Measurements from ENCODE around the gene FGF1.

The FGF1 gene

DNA sequence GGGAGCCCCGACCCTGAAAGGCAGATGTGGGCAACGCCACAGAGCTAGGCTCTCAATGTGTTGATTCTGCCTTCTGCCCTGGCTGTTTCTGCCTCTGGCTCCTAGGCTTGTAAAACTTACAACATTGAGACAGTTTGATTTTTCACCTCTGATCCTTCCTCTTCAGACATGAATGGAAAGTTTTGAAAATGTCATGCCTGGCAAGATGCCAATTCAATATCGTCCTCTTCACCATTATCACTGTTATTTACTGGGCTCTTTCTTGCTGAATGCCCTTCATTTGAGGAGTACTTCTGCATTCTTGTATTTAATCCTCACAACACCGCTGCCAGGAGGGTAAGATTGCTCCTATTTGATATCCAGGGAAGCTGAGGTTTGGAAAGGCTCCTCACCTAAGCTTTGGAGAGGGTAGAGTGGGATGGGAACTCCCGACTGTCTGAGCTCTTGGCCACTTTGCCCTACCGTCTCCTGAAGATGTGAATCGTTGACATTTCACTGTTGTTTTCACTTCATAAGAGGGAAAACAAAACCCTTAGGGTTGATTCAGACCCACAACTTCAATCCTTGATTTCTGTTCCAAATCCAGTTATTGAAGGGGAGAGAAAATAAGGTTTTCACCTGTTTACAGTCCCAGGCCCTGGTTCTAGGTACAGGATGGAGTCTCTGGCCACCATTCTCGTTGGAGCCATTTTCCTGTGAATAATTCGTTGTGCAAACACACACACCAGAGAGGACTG, 12.7 kb upstream of the FGF1 start (continued):
- TF ChIP-seq, protein P1, sequence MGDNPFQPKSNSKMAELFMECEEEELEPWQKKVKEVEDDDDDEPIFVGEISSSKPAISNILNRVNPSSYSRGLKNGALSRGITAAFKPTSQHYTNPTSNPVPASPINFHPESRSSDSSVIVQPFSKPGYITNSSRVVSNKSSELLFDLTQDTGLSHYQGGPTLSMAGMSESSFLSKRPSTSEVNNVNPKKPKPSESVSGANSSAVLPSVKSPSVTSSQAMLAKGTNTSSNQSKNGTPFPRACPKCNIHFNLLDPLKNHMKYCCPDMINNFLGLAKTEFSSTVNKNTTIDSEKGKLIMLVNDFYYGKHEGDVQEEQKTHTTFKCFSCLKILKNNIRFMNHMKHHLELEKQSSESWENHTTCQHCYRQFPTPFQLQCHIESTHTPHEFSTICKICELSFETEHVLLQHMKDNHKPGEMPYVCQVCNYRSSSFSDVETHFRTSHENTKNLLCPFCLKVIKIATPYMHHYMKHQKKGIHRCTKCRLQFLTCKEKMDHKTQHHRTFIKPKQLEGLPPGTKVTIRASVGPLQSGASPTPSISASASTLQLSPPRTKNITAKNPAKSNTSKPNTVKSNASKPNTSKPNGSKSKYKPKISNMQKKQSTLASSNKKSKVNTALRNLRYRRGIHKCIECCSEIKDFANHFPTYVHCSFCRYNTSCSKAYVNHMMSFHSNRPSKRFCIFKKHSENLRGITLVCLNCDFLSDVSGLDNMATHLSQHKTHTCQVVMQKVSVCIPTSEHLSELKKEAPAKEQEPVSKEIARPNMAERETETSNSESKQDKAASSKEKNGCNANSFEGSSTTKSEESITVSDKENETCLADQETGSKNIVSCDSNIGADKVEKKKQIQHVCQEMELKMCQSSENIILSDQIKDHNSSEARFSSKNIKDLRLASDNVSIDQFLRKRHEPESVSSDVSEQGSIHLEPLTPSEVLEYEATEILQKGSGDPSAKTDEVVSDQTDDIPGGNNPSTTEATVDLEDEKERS (tag by site-specific recombination; IDR thresholded peaks at IDR 0.05) = no peak
- TF ChIP-seq ZNF350 (tag by site-specific recombination; IDR thresholded peaks at IDR 0.05) = 0 out of 2 replicates have a peak, but pooled peaks have one; percentile 15
- no peak for TF ChIP-seq ZNF600 (tag by site-specific recombination; IDR thresholded peaks at IDR 0.05)
- no peak for TF ChIP-seq FEZF1 (tag by site-specific recombination; IDR thresholded peaks at IDR 0.05)
- TF ChIP-seq ZNF558 (tag by site-specific recombination; IDR thresholded peaks at IDR 0.05) = no peak
- no peak for TF ChIP-seq KLF7 (tag by site-specific recombination; IDR thresholded peaks at IDR 0.05; ENCODE audit: borderline replicate concordance)

DNA sequence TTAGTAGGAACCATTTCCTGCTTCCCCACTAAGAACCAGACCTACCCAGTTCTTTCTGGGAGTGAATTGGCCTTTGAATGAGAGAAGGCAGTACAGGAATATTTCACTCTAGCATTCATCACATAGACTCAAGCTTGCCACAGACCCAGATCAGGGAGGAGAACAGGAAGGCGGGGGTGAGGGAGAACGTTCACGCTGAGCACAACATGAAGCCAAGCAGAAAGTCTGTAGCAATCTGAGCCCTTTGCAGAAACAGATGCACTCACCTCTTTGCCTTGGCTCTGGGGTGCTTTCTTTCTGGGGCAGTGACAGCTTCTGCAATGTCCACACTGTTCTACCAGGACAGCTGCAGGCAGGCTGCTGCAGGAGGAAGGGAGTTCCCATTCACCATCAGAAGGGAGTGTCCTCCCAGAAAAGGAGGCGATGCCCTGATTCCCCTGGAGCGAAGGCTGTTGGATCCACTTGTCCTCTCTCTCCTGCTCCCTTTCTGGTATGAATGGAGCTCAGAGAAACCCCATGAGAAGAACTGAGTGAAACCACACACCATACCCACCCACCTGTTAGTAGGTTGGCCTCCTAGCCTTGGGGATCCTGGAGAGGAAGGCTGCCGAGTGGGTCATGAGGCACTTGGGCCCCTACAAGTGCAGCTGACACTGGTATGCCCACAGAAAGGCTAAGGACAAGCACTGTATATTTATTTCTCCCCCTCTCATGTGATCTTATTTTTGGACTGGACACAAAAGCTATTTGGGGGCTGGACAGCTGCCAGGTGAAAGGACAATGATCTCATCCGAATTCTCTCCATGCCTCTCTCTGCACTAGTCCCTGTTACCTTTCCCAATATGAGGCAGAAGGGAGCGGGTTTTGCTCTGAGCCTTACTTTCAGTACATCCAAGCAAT, 11.7 kb upstream of the FGF1 start:
- H3K4me3 ChIP-seq (ENCODE audit: low read depth, low read length) = no peak overlapping the region
- ChIA-PET CTCF (interaction anchor here (0.6 to 8.7 kb wide), 34 partner anchors 12 to 1783 kb away, joined by 3 to 232 read pairs (median 8); partner anchors contain the start of gene FGF1), POLR2A (interaction anchor here (1.1 to 2.1 kb wide), 2 partner anchors 21 to 42 kb away, joined by 4 to 9 read pairs; no protein-coding TSS in a partner anchor)
- H3K36me3 ChIP-seq (ENCODE audit: control insufficient read depth in 2 of 2, insufficient read depth in 1 of 2, low read length in 2 of 2) = no peaks in the 10 kb centered on the region
- peaks cover 16% of the 10 kb centered on the region for H3K4me1 ChIP-seq (ENCODE audit: control insufficient read depth, insufficient read depth, low read length)
- H3K9me3 ChIP-seq (ENCODE audit: control insufficient read depth, insufficient read depth, low read depth, low read length) = no peaks in the 10 kb centered on the region
- H3K27ac ChIP-seq (ENCODE audit: extremely low read depth, low read depth, low read length) = no peak overlapping the region
- TF ChIP-seq ZFP37 (tag by site-specific recombination; IDR thresholded peaks at IDR 0.05) (0 out of 2 replicates have a peak, but pooled peaks have one; percentile 11), ZNF629 (tag by site-specific recombination; IDR thresholded peaks at IDR 0.05) (peak; percentile 39; the same call in 1 of the 2 replicates), ZNF341 (tag by site-specific recombination; IDR thresholded peaks at IDR 0.05; ENCODE audit: low read depth) (no peak), ZNF214 (tag by site-specific recombination; IDR thresholded peaks at IDR 0.05; ENCODE audit: borderline replicate concordance) (no peak), ZNF600 (tag by site-specific recombination; IDR thresholded peaks at IDR 0.05) (0 out of 2 replicates have a peak, but pooled peaks have one; percentile 28), ZNF514 (tag by site-specific recombination; IDR thresholded peaks at IDR 0.05) (no peak), ZNF623 (tag by site-specific recombination; IDR thresholded peaks at IDR 0.05) (no peak), ZNF707 (tag by site-specific recombination; IDR thresholded peaks at IDR 0.05) (no peak), SCRT1 (tag by site-specific recombination; IDR thresholded peaks at IDR 0.05; ENCODE audit: borderline replicate concordance) (peak; percentile 53; the same call in 1 of the 2 replicates), ZNF843 (tag by site-specific recombination; IDR thresholded peaks at IDR 0.05) (0 out of 2 replicates have a peak, but pooled peaks have one; percentile 11), ZNF114 (tag by site-specific recombination; IDR thresholded peaks at IDR 0.05) (no peak), ZNF274 (IDR thresholded peaks at IDR 0.05; ENCODE audit: low read length) (no peak), ZNF274 (tag by site-specific recombination; IDR thresholded peaks at IDR 0.05; ENCODE audit: borderline replicate concordance) (no peak)
- TF ChIP-seq, protein P2, sequence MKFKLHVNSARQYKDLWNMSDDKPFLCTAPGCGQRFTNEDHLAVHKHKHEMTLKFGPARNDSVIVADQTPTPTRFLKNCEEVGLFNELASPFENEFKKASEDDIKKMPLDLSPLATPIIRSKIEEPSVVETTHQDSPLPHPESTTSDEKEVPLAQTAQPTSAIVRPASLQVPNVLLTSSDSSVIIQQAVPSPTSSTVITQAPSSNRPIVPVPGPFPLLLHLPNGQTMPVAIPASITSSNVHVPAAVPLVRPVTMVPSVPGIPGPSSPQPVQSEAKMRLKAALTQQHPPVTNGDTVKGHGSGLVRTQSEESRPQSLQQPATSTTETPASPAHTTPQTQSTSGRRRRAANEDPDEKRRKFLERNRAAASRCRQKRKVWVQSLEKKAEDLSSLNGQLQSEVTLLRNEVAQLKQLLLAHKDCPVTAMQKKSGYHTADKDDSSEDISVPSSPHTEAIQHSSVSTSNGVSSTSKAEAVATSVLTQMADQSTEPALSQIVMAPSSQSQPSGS (tag by site-specific recombination; IDR thresholded peaks at IDR 0.05; ENCODE audit: low read depth) = 0 out of 2 replicates have a peak, but pooled peaks have one; percentile 11
- TF ChIP-seq, protein P3, sequence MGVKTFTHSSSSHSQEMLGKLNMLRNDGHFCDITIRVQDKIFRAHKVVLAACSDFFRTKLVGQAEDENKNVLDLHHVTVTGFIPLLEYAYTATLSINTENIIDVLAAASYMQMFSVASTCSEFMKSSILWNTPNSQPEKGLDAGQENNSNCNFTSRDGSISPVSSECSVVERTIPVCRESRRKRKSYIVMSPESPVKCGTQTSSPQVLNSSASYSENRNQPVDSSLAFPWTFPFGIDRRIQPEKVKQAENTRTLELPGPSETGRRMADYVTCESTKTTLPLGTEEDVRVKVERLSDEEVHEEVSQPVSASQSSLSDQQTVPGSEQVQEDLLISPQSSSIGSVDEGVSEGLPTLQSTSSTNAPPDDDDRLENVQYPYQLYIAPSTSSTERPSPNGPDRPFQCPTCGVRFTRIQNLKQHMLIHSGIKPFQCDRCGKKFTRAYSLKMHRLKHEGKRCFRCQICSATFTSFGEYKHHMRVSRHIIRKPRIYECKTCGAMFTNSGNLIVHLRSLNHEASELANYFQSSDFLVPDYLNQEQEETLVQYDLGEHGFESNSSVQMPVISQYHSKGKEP (tag by site-specific recombination; IDR thresholded peaks at IDR 0.05) = no peak
- TF ChIP-seq, protein P4, sequence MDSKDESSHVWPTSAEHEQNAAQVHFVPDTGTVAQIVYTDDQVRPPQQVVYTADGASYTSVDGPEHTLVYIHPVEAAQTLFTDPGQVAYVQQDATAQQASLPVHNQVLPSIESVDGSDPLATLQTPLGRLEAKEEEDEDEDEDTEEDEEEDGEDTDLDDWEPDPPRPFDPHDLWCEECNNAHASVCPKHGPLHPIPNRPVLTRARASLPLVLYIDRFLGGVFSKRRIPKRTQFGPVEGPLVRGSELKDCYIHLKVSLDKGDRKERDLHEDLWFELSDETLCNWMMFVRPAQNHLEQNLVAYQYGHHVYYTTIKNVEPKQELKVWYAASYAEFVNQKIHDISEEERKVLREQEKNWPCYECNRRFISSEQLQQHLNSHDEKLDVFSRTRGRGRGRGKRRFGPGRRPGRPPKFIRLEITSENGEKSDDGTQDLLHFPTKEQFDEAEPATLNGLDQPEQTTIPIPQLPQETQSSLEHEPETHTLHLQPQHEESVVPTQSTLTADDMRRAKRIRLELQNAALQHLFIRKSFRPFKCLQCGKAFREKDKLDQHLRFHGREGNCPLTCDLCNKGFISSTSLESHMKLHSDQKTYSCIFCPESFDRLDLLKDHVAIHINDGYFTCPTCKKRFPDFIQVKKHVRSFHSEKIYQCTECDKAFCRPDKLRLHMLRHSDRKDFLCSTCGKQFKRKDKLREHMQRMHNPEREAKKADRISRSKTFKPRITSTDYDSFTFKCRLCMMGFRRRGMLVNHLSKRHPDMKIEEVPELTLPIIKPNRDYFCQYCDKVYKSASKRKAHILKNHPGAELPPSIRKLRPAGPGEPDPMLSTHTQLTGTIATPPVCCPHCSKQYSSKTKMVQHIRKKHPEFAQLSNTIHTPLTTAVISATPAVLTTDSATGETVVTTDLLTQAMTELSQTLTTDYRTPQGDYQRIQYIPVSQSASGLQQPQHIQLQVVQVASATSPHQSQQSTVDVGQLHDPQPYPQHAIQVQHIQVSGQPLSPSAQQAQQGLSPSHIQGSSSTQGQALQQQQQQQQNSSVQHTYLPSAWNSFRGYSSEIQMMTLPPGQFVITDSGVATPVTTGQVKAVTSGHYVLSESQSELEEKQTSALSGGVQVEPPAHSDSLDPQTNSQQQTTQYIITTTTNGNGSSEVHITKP (tag by site-specific recombination; IDR thresholded peaks at IDR 0.05) = peak; percentile 90
- TF ChIP-seq, protein P5, sequence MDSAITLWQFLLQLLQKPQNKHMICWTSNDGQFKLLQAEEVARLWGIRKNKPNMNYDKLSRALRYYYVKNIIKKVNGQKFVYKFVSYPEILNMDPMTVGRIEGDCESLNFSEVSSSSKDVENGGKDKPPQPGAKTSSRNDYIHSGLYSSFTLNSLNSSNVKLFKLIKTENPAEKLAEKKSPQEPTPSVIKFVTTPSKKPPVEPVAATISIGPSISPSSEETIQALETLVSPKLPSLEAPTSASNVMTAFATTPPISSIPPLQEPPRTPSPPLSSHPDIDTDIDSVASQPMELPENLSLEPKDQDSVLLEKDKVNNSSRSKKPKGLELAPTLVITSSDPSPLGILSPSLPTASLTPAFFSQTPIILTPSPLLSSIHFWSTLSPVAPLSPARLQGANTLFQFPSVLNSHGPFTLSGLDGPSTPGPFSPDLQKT (IDR thresholded peaks at IDR 0.05; ENCODE audit: borderline replicate concordance, low read depth, low read length) = no peak
